H1 (cell line): Measurements from ENCODE around the gene BPIFB6. TPM values are rescaled to one million over a fixed set of nuclear protein-coding genes. Genes with fewer than 3 reads are reported as not detected.

Experiments used
- CTCF ChIA-PET: fragments of 300-600 bp; sonication (Branson Sonifier 250); formaldehyde crosslinking; loops from one replicate; lab custom pipeline; 2021; ENCODE audit not compliant: partially characterized antibody; lab: Charles Lee
- POLR2A ChIA-PET: fragments of 300-600 bp; sonication (Branson Sonifier 250); formaldehyde crosslinking; loops from one replicate; lab custom pipeline; 2021; ENCODE audit warnings: inconsistent platforms; ENCODE audit not compliant: partially characterized antibody; lab: Charles Lee
- DNase-seq, 2 experiments: peaks; one replicate each; pipeline versions ENCODE4 v3.0.0 to v3.0.0-alpha.2; 2010 to 2022; ENCODE audit warnings: low spot score in 2 of 2, low read depth in 1 of 2, mixed read lengths in 1 of 2
- FAIRE-seq: peaks from 2 replicates; lab custom pipeline; 2011; peaks lifted over from hg19 to GRCh38; lab: Jason Lieb, UNC
- H2AFZ ChIP-seq: 2 replicates; pipeline ENCODE4 v1.8.1; 2012; ENCODE audit warnings: low read length, inconsistent platforms
- H2AK5ac ChIP-seq: 2 replicates; pipeline ENCODE4 v1.6.1; 2013; ENCODE audit warnings: low read depth, low read length
- H2BK120ac ChIP-seq: replicated peaks from 2 replicates; pipeline ENCODE3; 2013; ENCODE audit warnings: low read depth, low read length, inconsistent platforms
- H2BK12ac ChIP-seq: 2 replicates; pipeline ENCODE4 v1.6.1; 2013; ENCODE audit warnings: low read depth, low read length
- H2BK15ac ChIP-seq: 2 replicates; pipeline ENCODE4 v1.6.1; 2013; ENCODE audit warnings: low read length
- H2BK20ac ChIP-seq: 2 replicates; pipeline ENCODE4 v1.6.1; 2013; ENCODE audit warnings: low read length
- H2BK5ac ChIP-seq: 2 replicates; pipeline ENCODE4 v1.6.1; 2013; ENCODE audit warnings: low read depth, low read length
- H3K14ac ChIP-seq: 2 replicates; pipeline ENCODE4 v1.6.1; 2013; ENCODE audit warnings: inconsistent platforms; ENCODE audit not compliant: insufficient read length
- H3K18ac ChIP-seq: 2 replicates; pipeline ENCODE4 v1.6.1; 2013; ENCODE audit warnings: low read length; ENCODE audit errors: extremely low read depth
- H3K23ac ChIP-seq: 2 replicates; pipeline ENCODE4 v1.6.1; 2013; ENCODE audit warnings: inconsistent platforms; ENCODE audit not compliant: insufficient read length
- H3K23me2 ChIP-seq: 2 replicates; pipeline ENCODE4 v1.6.1; 2013; ENCODE audit warnings: low read depth, low read length
- H3K27ac ChIP-seq: 2 replicates; pipeline ENCODE4 v1.6.1; 2011; ENCODE audit warnings: low read depth, low read length, inconsistent platforms
- H3K27me3 ChIP-seq, 4 experiments: replicated peaks in 1 of 4; 1 replicate in 1 of 4; 2 replicates in 3 of 4; pipeline versions ENCODE4 v1.6.1 to v1.8.1; 2011 to 2013; ENCODE audit warnings: low read length in 3 of 4, mild to moderate bottlenecking in 3 of 4, inconsistent platforms in 2 of 4, mixed read lengths in 2 of 4, moderate library complexity in 1 of 4; ENCODE audit not compliant: control insufficient read depth in 3 of 4, insufficient read depth in 3 of 4; ENCODE audit errors: extremely low read depth in 1 of 4
- H3K36me3 ChIP-seq, 4 experiments: 2 replicates each; pipeline versions ENCODE4 v1.6.1 to v1.8.1; 2011 to 2013; ENCODE audit warnings: mild to moderate bottlenecking in 4 of 4, low read length in 3 of 4, moderate library complexity in 2 of 4, control low read depth in 1 of 4, inconsistent platforms in 1 of 4; ENCODE audit not compliant: insufficient read depth in 4 of 4, control insufficient read depth in 2 of 4
- H3K4ac ChIP-seq: replicated peaks from 2 replicates; pipeline ENCODE3; 2013; ENCODE audit warnings: low read length, low read depth, mixed read lengths, inconsistent platforms; ENCODE audit not compliant: insufficient read length
- H3K4me1 ChIP-seq, 4 experiments: replicated peaks in 1 of 4; 1 replicate in 1 of 4; 2 replicates in 3 of 4; pipeline versions ENCODE4 v1.6.1 to v1.8.1; 2011 to 2013; ENCODE audit warnings: low read length in 3 of 4, inconsistent platforms in 2 of 4, mixed read lengths in 1 of 4; ENCODE audit not compliant: insufficient read depth in 4 of 4, control insufficient read depth in 3 of 4
- H3K4me2 ChIP-seq, 2 experiments: 2 replicates each; pipeline versions ENCODE4 v1.6.1 to v1.8.1; 2011 to 2013; ENCODE audit warnings: low read depth in 2 of 2, low read length in 2 of 2, control low read depth in 1 of 2, inconsistent platforms in 1 of 2, mild to moderate bottlenecking in 1 of 2; ENCODE audit not compliant: insufficient read depth in 1 of 2
- H3K4me3 ChIP-seq, 4 experiments: fragments of 200-600, 300-600 bp in 1 of 4; sonication (generic), shearing (Covaris generic), sonication (Bioruptor Twin) in 1 of 4; 2 replicates each; pipeline versions ENCODE4 v1.5.1 to v1.8.1; 2011 to 2016; ENCODE audit warnings: low read length in 4 of 4, low read depth in 3 of 4, control low read depth in 2 of 4, inconsistent platforms in 2 of 4, mild to moderate bottlenecking in 2 of 4, mixed read lengths in 1 of 4, moderate library complexity in 1 of 4; ENCODE audit not compliant: insufficient read depth in 2 of 4; ENCODE audit errors: extremely low read depth in 1 of 4
- H3K56ac ChIP-seq: replicated peaks from 2 replicates; pipeline ENCODE3; 2013; ENCODE audit warnings: low read depth, mild to moderate bottlenecking, mixed read lengths, low read length, inconsistent platforms; ENCODE audit not compliant: insufficient read length
- H3K79me1 ChIP-seq: 2 replicates; pipeline ENCODE4 v1.6.1; 2013; ENCODE audit warnings: low read depth, low read length, control low read depth
- H3K79me2 ChIP-seq, 2 experiments: 2 replicates each; pipeline versions ENCODE4 v1.6.1 to v1.8.1; 2012 to 2013; ENCODE audit warnings: low read length in 2 of 2, mild to moderate bottlenecking in 2 of 2, inconsistent platforms in 1 of 2; ENCODE audit not compliant: insufficient read depth in 2 of 2, control insufficient read depth in 1 of 2
- H3K9ac ChIP-seq, 4 experiments: replicated peaks in 1 of 4; 1 replicate in 1 of 4; 2 replicates in 3 of 4; pipeline versions ENCODE4 v1.6.1 to v1.8.1; 2011 to 2013; ENCODE audit warnings: low read depth in 3 of 4, low read length in 3 of 4, control low read depth in 2 of 4, mild to moderate bottlenecking in 2 of 4, moderate library complexity in 2 of 4, inconsistent platforms in 1 of 4; ENCODE audit errors: extremely low read depth in 1 of 4
- H3K9me3 ChIP-seq, 2 experiments: 2 replicates each; pipeline versions ENCODE4 v1.6.1 to v1.8.1; 2012 to 2013; ENCODE audit warnings: mild to moderate bottlenecking in 2 of 2, moderate library complexity in 2 of 2, control low read depth in 1 of 2, inconsistent platforms in 1 of 2, low read depth in 1 of 2, low read length in 1 of 2, mixed read lengths in 1 of 2; ENCODE audit not compliant: insufficient read depth in 2 of 2
- H4K20me1 ChIP-seq, 2 experiments: replicated peaks in 1 of 2; 2 replicates each; pipeline versions ENCODE3 to v1.8.1; 2011 to 2013; ENCODE audit warnings: inconsistent platforms in 2 of 2, low read length in 2 of 2, mild to moderate bottlenecking in 1 of 2; ENCODE audit not compliant: insufficient read depth in 2 of 2, control insufficient read depth in 1 of 2
- H4K5ac ChIP-seq: 2 replicates; pipeline ENCODE4 v1.6.1; 2013; ENCODE audit warnings: low read length, low read depth, mixed read lengths, inconsistent platforms; ENCODE audit not compliant: insufficient read length
- H4K8ac ChIP-seq: 2 replicates; pipeline ENCODE4 v1.8.0; 2013; ENCODE audit warnings: mild to moderate bottlenecking, moderate library complexity, low read length, inconsistent platforms; ENCODE audit not compliant: insufficient read depth; ENCODE audit errors: extremely low read depth
- H4K91ac ChIP-seq: replicated peaks from 2 replicates; pipeline ENCODE3; 2013; ENCODE audit warnings: low read length, mixed read lengths, inconsistent platforms; ENCODE audit not compliant: insufficient read length
- BACH1 ChIP-seq: IDR thresholded peaks from 2 replicates; pipeline ENCODE4 v1.6.1; 2012; ENCODE audit warnings: low read length, improper control_type of control experiment
- BRCA1 ChIP-seq: IDR thresholded peaks from 2 replicates; pipeline ENCODE4 v1.6.1; 2012; ENCODE audit warnings: low read depth, low read length, improper control_type of control experiment
- CBX5 ChIP-seq: fragments of 300-800, 300-1000 bp; sonication (generic); IDR thresholded peaks from 2 replicates; pipeline ENCODE4 v1.7.1; 2016; ENCODE audit warnings: antibody characterized with exemption, low read length, low read depth
- GABPA ChIP-seq: IDR thresholded peaks from 2 replicates; pipeline ENCODE4 v1.6.1; 2011; ENCODE audit warnings: mild to moderate bottlenecking, low read length, moderate library complexity, borderline replicate concordance; ENCODE audit not compliant: insufficient read depth
- GTF2F1 ChIP-seq: IDR thresholded peaks from 2 replicates; pipeline ENCODE4 v1.6.1; 2012; ENCODE audit warnings: low read depth, low read length, improper control_type of control experiment, borderline replicate concordance
- KDM4A ChIP-seq: IDR thresholded peaks from one replicate; pipeline ENCODE4 v1.7.1; 2012; ENCODE audit warnings: low read depth, mild to moderate bottlenecking, moderate library complexity, low read length, inconsistent platforms; ENCODE audit not compliant: severe bottlenecking
- PHF8 ChIP-seq: fragments of 200-600 bp; sonication (generic); conservative IDR thresholded peaks from 2 replicates; pipeline ENCODE4 v1.7.1; 2012; ENCODE audit warnings: low read depth, mild to moderate bottlenecking, inconsistent platforms, low read length, moderate library complexity
- POU5F1 ChIP-seq: IDR thresholded peaks from 2 replicates; pipeline ENCODE4 v1.6.1; 2011; ENCODE audit warnings: low read depth, mild to moderate bottlenecking, low read length, moderate library complexity
- TAF1 ChIP-seq: IDR thresholded peaks from 2 replicates; pipeline ENCODE4 v1.6.1; 2011; ENCODE audit warnings: mild to moderate bottlenecking, low read depth, low read length
- ZNF274 ChIP-seq: IDR thresholded peaks from 2 replicates; pipeline ENCODE4 v1.7.0; 2012; ENCODE audit warnings: low read length, borderline replicate concordance; ENCODE audit errors: extremely low read depth
- WGBS, 2 experiments: shearing (Covaris generic) in 1 of 2; methylation state at CpG; one replicate each; pipeline versions ENCODE4 v1.1.6 to v1.1.7; 2013 to 2015; ENCODE audit warnings: low lambda C conversion rate in 2 of 2, mixed read lengths in 2 of 2, inconsistent platforms in 1 of 2, low coverage in 1 of 2, missing lambda C conversion rate in 1 of 2; ENCODE audit not compliant: insufficient replicate concordance in 2 of 2, insufficient coverage in 1 of 2, insufficient read length in 1 of 2; ENCODE audit errors: extremely low coverage in 1 of 2, missing lambda C conversion rate in 1 of 2; 5-methylcytosine and 5-hydroxymethylcytosine counted together
- polyA plus RNA-seq, 7 experiments: library from polyadenylated mRNA; depleted of rRNA in 3 of 7; stranded (reverse) in 5 of 7; unstranded in 2 of 7; fragments of >200 nt in 5 of 7; fragments of 200-250 nt in 2 of 7; gene quantifications; 1 replicate in 5 of 7; 2 replicates in 1 of 7; 4 replicates in 1 of 7; pipeline versions ENCODE4 v1.2.1 to v1.2.3, GENCODE V29; 2011 to 2013; ENCODE audit warnings: missing spikeins in 2 of 7, mixed read lengths in 2 of 7
- total RNA-seq: library from RNA; stranded (reverse); fragmentation: NEBNext Ultra II Directional; extraction: Animal tissue kit (Norgen Biotek cat#: 25700); gene quantifications from 2 replicates; pipeline ENCODE4 v1.2.1, GENCODE V29; 2021
- TF ChIP-seq, protein P1 (sequence below), 3 experiments: IDR thresholded peaks; 1 replicate in 2 of 3; 2 replicates in 1 of 3; pipeline versions ENCODE4 v1.5.1 to v1.6.1; 2011; ENCODE audit warnings: low read length in 3 of 3, mild to moderate bottlenecking in 3 of 3, inconsistent platforms in 2 of 3, low read depth in 1 of 3, moderate library complexity in 1 of 3; ENCODE audit not compliant: insufficient read depth in 1 of 3; ENCODE audit errors: control extremely low read depth in 1 of 3

BPIFB6 gene
- total and polyA plus RNA-seq, 2 of the 8 experiments (the other 6 are each of a cell fraction or from before 2014, with no cell fraction given): not detected

DNA sequence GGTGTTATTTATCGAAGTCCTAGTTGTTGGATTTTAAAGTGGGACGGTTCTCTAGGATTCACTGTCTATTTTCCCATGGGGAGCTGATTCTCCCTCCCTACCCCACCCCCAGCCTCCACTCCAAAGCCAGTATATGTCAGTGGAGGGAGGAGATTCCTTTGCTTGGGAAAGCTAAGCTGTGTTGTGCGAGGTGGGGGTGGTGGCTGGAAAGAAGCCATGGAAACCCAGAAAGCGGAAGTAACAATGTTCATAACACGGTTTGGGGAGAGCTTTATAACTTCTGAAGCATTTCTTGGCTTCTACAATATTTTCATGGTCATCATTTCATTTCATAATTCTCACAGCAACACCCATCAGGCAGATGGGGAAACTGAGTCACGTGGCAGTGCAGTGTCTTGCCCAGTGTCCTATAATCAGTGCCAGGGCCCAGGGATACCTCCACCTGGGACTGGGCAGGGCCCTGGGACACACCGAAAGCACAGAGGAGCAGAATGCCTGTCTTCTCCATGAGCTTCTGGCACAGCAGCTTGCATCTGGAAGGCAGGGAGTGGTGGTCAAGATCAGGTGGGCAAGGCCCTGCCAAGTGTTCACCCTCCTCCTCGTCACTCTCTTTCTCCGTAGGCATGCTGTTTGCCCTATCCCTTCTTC lies 31.7 kb upstream of the BPIFB6 start:
- H3K9ac ChIP-seq: no peak overlapping the region
- no peak overlapping the region for H3K23ac ChIP-seq
- no peaks in the 10 kb centered on the region for H3K9me3 ChIP-seq
- no peaks in the 10 kb centered on the region for H3K36me3 ChIP-seq
- H4K8ac ChIP-seq: no peak overlapping the region
- no peaks in the 10 kb centered on the region; the same call in 1 of the 2 replicates for H3K23me2 ChIP-seq
- CTCF ChIA-PET: interaction anchor here (0.8 to 9.1 kb wide), 12 partner anchors 8 to 292 kb away, joined by 3 to 86 read pairs (median 4); no protein-coding TSS in a partner anchor
- no peak overlapping the region for H3K4me2 ChIP-seq
- H3K4me1 ChIP-seq: no peaks in the 10 kb centered on the region; a peak in 1 of 7 replicates
- H3K27ac ChIP-seq: no peak overlapping the region
- no peak for DNase-seq
- 79% methylated on average over 9 of the region's 9 CpGs; no CpG with 5 or more reads in 1 of the 2 experiments for WGBS, 2 experiments
- POLR2A ChIA-PET: interaction anchor here (1.2 to 1.9 kb wide), 2 partner anchors 18 to 121 kb away, joined by 4 to 5 read pairs; no protein-coding TSS in a partner anchor
- no peak for FAIRE-seq
- H3K27me3 ChIP-seq: no peaks in the 10 kb centered on the region
- no peak overlapping the region for H3K4me3 ChIP-seq
- no peaks in the 10 kb centered on the region for H3K79me1 ChIP-seq
- no peak overlapping the region for H3K14ac ChIP-seq
- no peak overlapping the region for H3K4ac ChIP-seq
- no peak overlapping the region for H3K56ac ChIP-seq
- H4K91ac ChIP-seq: no peak overlapping the region
- no peak overlapping the region for H2BK20ac ChIP-seq
- H4K20me1 ChIP-seq: no peaks in the 10 kb centered on the region
- no peak overlapping the region for H2BK12ac ChIP-seq
- H3K79me2 ChIP-seq: no peaks in the 10 kb centered on the region
- no peak overlapping the region for H2BK120ac ChIP-seq
- H3K18ac ChIP-seq: no peak overlapping the region
- H2AK5ac ChIP-seq: no peak overlapping the region
- H2BK5ac ChIP-seq: no peak overlapping the region
- no peak overlapping the region for H4K5ac ChIP-seq
- no peak overlapping the region for H2BK15ac ChIP-seq
- no peak overlapping the region for H2AFZ ChIP-seq
- TF ChIP-seq ZNF274: no peak
- TF ChIP-seq BRCA1: no peak
- TF ChIP-seq CBX5: no peak
- no peak for TF ChIP-seq GABPA
- TF ChIP-seq BACH1: no peak
- TF ChIP-seq POU5F1: no peak
- no peak for TF ChIP-seq KDM4A
- TF ChIP-seq GTF2F1: no peak
- TF ChIP-seq TAF1: no peak
- TF ChIP-seq, protein P1, sequence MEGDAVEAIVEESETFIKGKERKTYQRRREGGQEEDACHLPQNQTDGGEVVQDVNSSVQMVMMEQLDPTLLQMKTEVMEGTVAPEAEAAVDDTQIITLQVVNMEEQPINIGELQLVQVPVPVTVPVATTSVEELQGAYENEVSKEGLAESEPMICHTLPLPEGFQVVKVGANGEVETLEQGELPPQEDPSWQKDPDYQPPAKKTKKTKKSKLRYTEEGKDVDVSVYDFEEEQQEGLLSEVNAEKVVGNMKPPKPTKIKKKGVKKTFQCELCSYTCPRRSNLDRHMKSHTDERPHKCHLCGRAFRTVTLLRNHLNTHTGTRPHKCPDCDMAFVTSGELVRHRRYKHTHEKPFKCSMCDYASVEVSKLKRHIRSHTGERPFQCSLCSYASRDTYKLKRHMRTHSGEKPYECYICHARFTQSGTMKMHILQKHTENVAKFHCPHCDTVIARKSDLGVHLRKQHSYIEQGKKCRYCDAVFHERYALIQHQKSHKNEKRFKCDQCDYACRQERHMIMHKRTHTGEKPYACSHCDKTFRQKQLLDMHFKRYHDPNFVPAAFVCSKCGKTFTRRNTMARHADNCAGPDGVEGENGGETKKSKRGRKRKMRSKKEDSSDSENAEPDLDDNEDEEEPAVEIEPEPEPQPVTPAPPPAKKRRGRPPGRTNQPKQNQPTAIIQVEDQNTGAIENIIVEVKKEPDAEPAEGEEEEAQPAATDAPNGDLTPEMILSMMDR (IDR thresholded peaks at IDR 0.05; ENCODE audit: control extremely low read depth in 1 of 3, insufficient read depth in 1 of 3, low read depth in 1 of 3, low read length in 3 of 3): no peak
- TF ChIP-seq PHF8: no peak
